GM18868 (cell line): ENCODE measurements around the gene TMEM144.
"Not testable (repeated sequence)": the region's sequence is repeated elsewhere in the genome, so short reads cannot be mapped to it uniquely, and the experiment has no call there.

ENCODE experiments used
- ATAC-seq: cut with Tn5 transposase; IDR thresholded peaks from one replicate; pipeline ENCODE4 v1.9.1; 2021; ENCODE audit warnings: mild to moderate bottlenecking, moderate library complexity; ENCODE audit not compliant: unreplicated experiment

Gene TMEM144

GRCh38 chr4:158190718-158191117 lies 19.6 kb upstream of the TMEM144 start:
- ATAC-seq = no peak

GRCh38 chr4:158192439-158193158 lies 17.7 kb upstream of the TMEM144 start:
- ATAC-seq = no peak

- ATAC-seq = peak; percentile 61
Observed at GRCh38 chr4:158193171-158193749, 17.0 kb upstream of the TMEM144 start.

GRCh38 chr4:158195297-158195696 lies 15.0 kb upstream of the TMEM144 start:
- no peak for ATAC-seq

- ATAC-seq = no peak
Observed at GRCh38 chr4:158197194-158197776, 13.0 kb upstream of the TMEM144 start.

GRCh38 chr4:158200214-158200613 lies 10.1 kb upstream of the TMEM144 start:
- ATAC-seq = no peak

GRCh38 chr4:158201322-158201721 lies 9.0 kb upstream of the TMEM144 start:
- no peak for ATAC-seq

GRCh38 chr4:158201876-158202275 lies 8.4 kb upstream of the TMEM144 start:
- no peak for ATAC-seq

GRCh38 chr4:158202481-158202880 lies 7.8 kb upstream of the TMEM144 start:
- no peak for ATAC-seq

- ATAC-seq = no peak
Observed at GRCh38 chr4:158203436-158203835, 6.8 kb upstream of the TMEM144 start.

- no peak for ATAC-seq
Observed at GRCh38 chr4:158203929-158204328, 6.4 kb upstream of the TMEM144 start.

- peak; percentile 57 for ATAC-seq
Observed at GRCh38 chr4:158208963-158209640, 1.2 kb upstream of the TMEM144 start.

GRCh38 chr4:158211222-158211621 lies 936 bp downstream of the TMEM144 start:
- no peak for ATAC-seq

GRCh38 chr4:158213466-158213865 lies 3.2 kb downstream of the TMEM144 start:
- no peak for ATAC-seq

- ATAC-seq = no peak
Observed at GRCh38 chr4:158214856-158215255, 4.6 kb downstream of the TMEM144 start.

GRCh38 chr4:158217763-158218162 lies 7.5 kb downstream of the TMEM144 start:
- ATAC-seq = no peak

- peak; percentile 65 for ATAC-seq
Observed at GRCh38 chr4:158219623-158220022, 9.3 kb downstream of the TMEM144 start.

- not testable (repeated sequence) for ATAC-seq
Observed at GRCh38 chr4:158224318-158224717, 14.0 kb downstream of the TMEM144 start.

GRCh38 chr4:158224999-158225398 lies 14.7 kb downstream of the TMEM144 start:
- not testable (repeated sequence) for ATAC-seq

- not testable (repeated sequence) for ATAC-seq
Observed at GRCh38 chr4:158227880-158228279, 17.6 kb downstream of the TMEM144 start.

- ATAC-seq = not testable (repeated sequence)
Observed at GRCh38 chr4:158228399-158228798, 18.1 kb downstream of the TMEM144 start.

- ATAC-seq = no peak
Observed at GRCh38 chr4:158229768-158230167, 19.5 kb downstream of the TMEM144 start.
